HepG2 (cell line): ENCODE data around the gene ZMYND8. TPM values are rescaled to one million over a fixed set of nuclear protein-coding genes. Genes with fewer than 3 reads are reported as not detected.

Experiments used
- ARID5B ChIP-seq: IDR thresholded peaks from 2 replicates; pipeline ENCODE4 v1.4.0; 2020; ENCODE audit warnings: mild to moderate bottlenecking, missing genetic modification reagents
- BHLHE40 ChIP-seq: IDR thresholded peaks from 2 replicates; pipeline ENCODE4 v1.6.1; 2011; ENCODE audit warnings: low read length, improper control_type of control experiment
- FOSL1 ChIP-seq: sonication (generic); formaldehyde crosslinking; IDR thresholded peaks from 2 replicates; pipeline ENCODE4 v1.9.0; 2021; ENCODE audit warnings: missing genetic modification reagents, borderline replicate concordance
- FOXC1 ChIP-seq: sonication (generic); formaldehyde crosslinking; IDR thresholded peaks from 2 replicates; pipeline ENCODE4 v1.8.0; 2022; ENCODE audit warnings: mild to moderate bottlenecking, missing genetic modification reagents, borderline replicate concordance
- HDAC2 ChIP-seq: sonication (generic); formaldehyde crosslinking; IDR thresholded peaks from 2 replicates; pipeline ENCODE4 v1.4.0; 2020; ENCODE audit warnings: missing genetic modification reagents
- KLF12 ChIP-seq: sonication (generic); formaldehyde crosslinking; IDR thresholded peaks from 2 replicates; pipeline ENCODE4 v1.4.0; 2020; ENCODE audit warnings: missing genetic modification reagents, borderline replicate concordance
- MAFF ChIP-seq: IDR thresholded peaks from 2 replicates; pipeline ENCODE4 v1.6.1; 2011; ENCODE audit warnings: low read depth, low read length, improper control_type of control experiment
- MXD3 ChIP-seq: IDR thresholded peaks from 2 replicates; pipeline ENCODE4 v1.6.1; 2016; ENCODE audit warnings: mild to moderate bottlenecking, missing biosample characterization, missing genetic modification reagents
- NFATC3 ChIP-seq: sonication (generic); formaldehyde crosslinking; IDR thresholded peaks from 2 replicates; pipeline ENCODE4 v1.5.1; 2020; ENCODE audit warnings: mild to moderate bottlenecking, missing genetic modification reagents
- PITX1 ChIP-seq: sonication (generic); formaldehyde crosslinking; IDR thresholded peaks from 2 replicates; pipeline ENCODE4 v1.5.1; 2020; ENCODE audit warnings: mild to moderate bottlenecking, missing genetic modification reagents
- SAP130 ChIP-seq: IDR thresholded peaks from 2 replicates; pipeline ENCODE4 v1.6.1; 2016; ENCODE audit warnings: low read depth
- TGIF2 ChIP-seq: IDR thresholded peaks from 2 replicates; pipeline ENCODE4 v1.6.1; 2016; ENCODE audit warnings: control low read depth, missing compliant biosample characterization
- YY1 ChIP-seq: IDR thresholded peaks from 2 replicates; pipeline ENCODE4 v1.6.1; 2011; ENCODE audit warnings: low read length, low read depth, moderate library complexity, mild to moderate bottlenecking; ENCODE audit not compliant: insufficient read depth, insufficient replicate concordance
- ZNF333 ChIP-seq: sonication (generic); formaldehyde crosslinking; IDR thresholded peaks from 2 replicates; pipeline ENCODE4 v1.4.0; 2020; ENCODE audit warnings: mild to moderate bottlenecking, missing genetic modification reagents, borderline replicate concordance
- ZNF350 ChIP-seq: sonication (generic); formaldehyde crosslinking; IDR thresholded peaks from 2 replicates; pipeline ENCODE4 v1.4.0; 2020; ENCODE audit warnings: mild to moderate bottlenecking, low read depth, missing genetic modification reagents, borderline replicate concordance
- ZNF547 ChIP-seq: sonication (generic); formaldehyde crosslinking; IDR thresholded peaks from 2 replicates; pipeline ENCODE4 v1.5.1; 2020; ENCODE audit warnings: mild to moderate bottlenecking, missing genetic modification reagents
- ZNF589 ChIP-seq: sonication (generic); formaldehyde crosslinking; conservative IDR thresholded peaks from 2 replicates; pipeline ENCODE4 v1.8.0; 2022; ENCODE audit warnings: mild to moderate bottlenecking, moderate library complexity, missing genetic modification reagents
- polyA plus RNA-seq, 8 experiments: library from polyadenylated mRNA; depleted of rRNA in 3 of 8; stranded (reverse) in 7 of 8; unstranded in 1 of 8; fragments of >200 nt; fragmentation: Illumina TruSeq in 4 of 8; extraction: Trizol in 4 of 8; gene quantifications; 2 replicates each; pipeline versions ENCODE4 v1.2.1 to v1.2.3, GENCODE V29; 2011 to 2016; ENCODE audit warnings: low read depth in 4 of 8, missing spikeins in 1 of 8, mixed read lengths in 1 of 8; ENCODE audit not compliant: insufficient read depth in 1 of 8
- total RNA-seq, 5 experiments: library from RNA; depleted of rRNA; stranded (reverse); fragments of >200 nt; fragmentation: Illumina TruSeq; extraction: Trizol; gene quantifications; 2 replicates each; pipeline ENCODE4 v1.2.3, GENCODE V29; 2016; ENCODE audit warnings: low read depth in 1 of 5
- TF ChIP-seq, protein P1 (sequence below): sonication (generic); formaldehyde crosslinking; IDR thresholded peaks from 2 replicates; pipeline ENCODE4 v1.4.0; 2020; ENCODE audit warnings: missing genetic modification reagents, mild to moderate bottlenecking, borderline replicate concordance
- TF ChIP-seq, protein P2 (sequence below): sonication (generic); formaldehyde crosslinking; IDR thresholded peaks from 2 replicates; pipeline ENCODE4 v1.4.0; 2020; ENCODE audit warnings: missing genetic modification reagents

ZMYND8 gene
- total and polyA plus RNA-seq, 2 of the 13 experiments (the other 11 are each of a cell fraction or from before 2014, with no cell fraction given), result 53.9 to 84.7 TPM

- TF ChIP-seq, protein P1, sequence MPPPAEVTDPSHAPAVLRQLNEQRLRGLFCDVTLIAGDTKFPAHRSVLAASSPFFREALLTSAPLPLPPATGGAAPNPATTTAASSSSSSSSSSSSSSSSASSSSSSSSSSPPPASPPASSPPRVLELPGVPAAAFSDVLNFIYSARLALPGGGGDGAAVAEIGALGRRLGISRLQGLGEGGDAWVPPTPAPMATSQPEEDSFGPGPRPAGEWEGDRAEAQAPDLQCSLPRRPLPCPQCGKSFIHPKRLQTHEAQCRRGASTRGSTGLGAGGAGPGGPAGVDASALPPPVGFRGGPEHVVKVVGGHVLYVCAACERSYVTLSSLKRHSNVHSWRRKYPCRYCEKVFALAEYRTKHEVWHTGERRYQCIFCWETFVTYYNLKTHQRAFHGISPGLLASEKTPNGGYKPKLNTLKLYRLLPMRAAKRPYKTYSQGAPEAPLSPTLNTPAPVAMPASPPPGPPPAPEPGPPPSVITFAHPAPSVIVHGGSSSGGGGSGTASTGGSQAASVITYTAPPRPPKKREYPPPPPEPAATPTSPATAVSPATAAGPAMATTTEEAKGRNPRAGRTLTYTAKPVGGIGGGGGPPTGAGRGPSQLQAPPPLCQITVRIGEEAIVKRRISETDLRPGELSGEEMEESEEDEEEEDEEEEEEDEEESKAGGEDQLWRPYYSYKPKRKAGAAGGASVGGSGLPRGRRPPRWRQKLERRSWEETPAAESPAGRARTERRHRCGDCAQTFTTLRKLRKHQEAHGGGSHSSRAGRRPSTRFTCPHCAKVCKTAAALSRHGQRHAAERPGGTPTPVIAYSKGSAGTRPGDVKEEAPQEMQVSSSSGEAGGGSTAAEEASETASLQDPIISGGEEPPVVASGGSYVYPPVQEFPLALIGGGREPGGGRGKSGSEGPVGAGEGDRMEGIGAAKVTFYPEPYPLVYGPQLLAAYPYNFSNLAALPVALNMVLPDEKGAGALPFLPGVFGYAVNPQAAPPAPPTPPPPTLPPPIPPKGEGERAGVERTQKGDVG (CRISPR knock-in tag), result 0 out of 2 replicates have a peak, but pooled peaks have one; percentile 49
- TF ChIP-seq TGIF2 (CRISPR knock-in tag), result 0 out of 2 replicates have a peak, but pooled peaks have one; percentile 38
- TF ChIP-seq NFATC3 (CRISPR knock-in tag), result no peak
- 0 out of 2 replicates have a peak, but pooled peaks have one; percentile 66 for TF ChIP-seq ZNF547
- peak; percentile 52 for TF ChIP-seq SAP130
- TF ChIP-seq, protein P2, sequence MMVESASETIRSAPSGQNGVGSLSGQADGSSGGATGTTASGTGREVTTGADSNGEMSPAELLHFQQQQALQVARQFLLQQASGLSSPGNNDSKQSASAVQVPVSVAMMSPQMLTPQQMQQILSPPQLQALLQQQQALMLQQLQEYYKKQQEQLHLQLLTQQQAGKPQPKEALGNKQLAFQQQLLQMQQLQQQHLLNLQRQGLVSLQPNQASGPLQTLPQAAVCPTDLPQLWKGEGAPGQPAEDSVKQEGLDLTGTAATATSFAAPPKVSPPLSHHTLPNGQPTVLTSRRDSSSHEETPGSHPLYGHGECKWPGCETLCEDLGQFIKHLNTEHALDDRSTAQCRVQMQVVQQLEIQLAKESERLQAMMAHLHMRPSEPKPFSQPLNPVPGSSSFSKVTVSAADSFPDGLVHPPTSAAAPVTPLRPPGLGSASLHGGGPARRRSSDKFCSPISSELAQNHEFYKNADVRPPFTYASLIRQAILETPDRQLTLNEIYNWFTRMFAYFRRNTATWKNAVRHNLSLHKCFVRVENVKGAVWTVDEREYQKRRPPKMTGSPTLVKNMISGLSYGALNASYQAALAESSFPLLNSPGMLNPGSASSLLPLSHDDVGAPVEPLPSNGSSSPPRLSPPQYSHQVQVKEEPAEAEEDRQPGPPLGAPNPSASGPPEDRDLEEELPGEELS, result peak; percentile 32; the same call in 1 of the 2 replicates
- no peak for TF ChIP-seq ZNF589 (CRISPR knock-in tag)
- 0 out of 2 replicates have a peak, but pooled peaks have one; percentile 26 for TF ChIP-seq ARID5B (CRISPR knock-in tag)
- TF ChIP-seq BHLHE40, result peak; percentile 53; the same call in 1 of the 2 replicates
- TF ChIP-seq ZNF333 (CRISPR knock-in tag), result 0 out of 2 replicates have a peak, but pooled peaks have one; percentile 23
- TF ChIP-seq PITX1 (CRISPR knock-in tag), result peak; percentile 73; the same call in 1 of the 2 replicates
- no peak for TF ChIP-seq KLF12 (CRISPR knock-in tag)
- 0 out of 2 replicates have a peak, but pooled peaks have one; percentile 30 for TF ChIP-seq ZNF350
- peak; percentile 42; the same call in 1 of the 2 replicates for TF ChIP-seq HDAC2 (CRISPR knock-in tag)
- TF ChIP-seq YY1, result no peak
- TF ChIP-seq MAFF, result 0 out of 2 replicates have a peak, but pooled peaks have one; percentile 9
- no peak for TF ChIP-seq FOSL1 (CRISPR knock-in tag)
- TF ChIP-seq MXD3 (CRISPR knock-in tag), result peak; percentile 8; the same call in 1 of the 2 replicates
- TF ChIP-seq FOXC1 (CRISPR knock-in tag), result peak; percentile 54; the same call in 1 of the 2 replicates
These were observed 150.8 kb downstream of the ZMYND8 start (continued) for GRCh38 chr20:47205577-47206123.
